ENCODE data around the gene SETD1A. TPM values are rescaled to one million over a fixed set of nuclear protein-coding genes. Genes with fewer than 3 reads are reported as not detected.

SETD1A gene
- total and polyA plus RNA-seq, 2 of the 4 experiments (the other 2 are of a cell fraction): 0.54 to 5.8 TPM

DNA sequence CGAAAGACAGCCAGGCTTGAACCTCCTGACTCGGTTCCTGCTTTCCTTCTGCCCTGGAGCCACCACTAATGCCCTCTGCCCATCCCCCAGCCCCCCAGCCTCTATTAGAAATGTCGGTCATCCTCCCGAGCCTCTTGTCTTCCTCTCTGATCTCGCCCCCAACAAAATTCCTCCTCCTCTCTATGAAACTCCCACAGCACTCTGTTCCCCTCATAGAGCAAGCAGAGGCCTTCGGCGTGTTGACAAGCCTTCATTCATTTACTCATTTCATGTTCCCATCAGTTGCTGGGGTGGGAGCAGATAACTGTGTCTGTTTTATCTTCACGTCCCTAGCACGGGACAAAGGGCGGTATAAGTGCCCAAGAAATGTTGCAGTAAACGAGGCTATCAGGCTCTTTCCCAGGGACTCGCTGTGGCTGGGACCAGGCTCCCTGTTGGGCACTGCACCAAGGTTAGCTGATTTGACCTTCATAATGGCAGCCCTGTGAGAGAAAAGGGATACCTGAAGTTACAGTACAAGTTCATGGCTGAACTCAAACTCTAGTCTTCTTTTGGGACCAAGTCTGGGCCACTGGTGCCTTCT is 26.4 kb upstream of the SETD1A start:
- POLR2A ChIA-PET (ENCODE audit: unreplicated experiment): interaction anchor here (0.6 kb wide), 1 partner anchor 29 kb away, joined by 5 read pairs; no protein-coding TSS in a partner anchor
- no peaks in the 10 kb centered on the region for H3K9me3 ChIP-seq (ENCODE audit: control insufficient read depth, insufficient read depth, low read length)
- WGBS, 2 experiments (ENCODE audit: extremely low coverage in 2 of 2, insufficient read length in 1 of 2): 76% methylated on average over 7 of the region's 12 CpGs; no CpG with 5 or more reads in 1 of the 2 experiments
- H4K91ac ChIP-seq (ENCODE audit: insufficient read depth, low read depth, low read length): no peak overlapping the region
- H3K18ac ChIP-seq (ENCODE audit: low read depth, low read length): no peak overlapping the region
- no peak overlapping the region for H2BK15ac ChIP-seq (ENCODE audit: low read depth, low read length)
- no peak overlapping the region for H3K4me2 ChIP-seq (ENCODE audit: low read depth, low read length)
- no peaks in the 10 kb centered on the region for H3K4me1 ChIP-seq (ENCODE audit: control insufficient read depth, insufficient read depth, low read length)
- H2AK5ac ChIP-seq (ENCODE audit: low read depth, low read length): no peak overlapping the region
- no peak overlapping the region for H3K4ac ChIP-seq (ENCODE audit: low read depth, low read length)
- peaks cover 58% of the 10 kb centered on the region for H3K36me3 ChIP-seq (ENCODE audit: control insufficient read depth, insufficient read depth, low read length)
- H3K9ac ChIP-seq (ENCODE audit: low read depth, low read length): no peak overlapping the region
- no peak for ATAC-seq (ENCODE audit: low read depth)
- H3K9me1 ChIP-seq (ENCODE audit: insufficient read depth, low read length): peaks cover 5% of the 10 kb centered on the region; the same call in 1 of the 2 replicates
- DNase-seq: no peak
- no peak overlapping the region for H4K5ac ChIP-seq (ENCODE audit: low read depth, low read length)
- peaks cover 8% of the 10 kb centered on the region for H4K20me1 ChIP-seq (ENCODE audit: insufficient read depth, low read length)
- dilution Hi-C loops (cut with HindIII; ENCODE audit: low sequenced_read_pairs, unreplicated experiment): no loop called here
- H3K27ac ChIP-seq (ENCODE audit: insufficient read depth, low read length): no peak overlapping the region
- no peak overlapping the region for H2BK120ac ChIP-seq (ENCODE audit: low read depth, low read length)
- H3K4me3 ChIP-seq (ENCODE audit: insufficient read depth, low read depth, low read length): no peak overlapping the region
- H2BK20ac ChIP-seq (ENCODE audit: low read depth, low read length): no peak overlapping the region
- no peak overlapping the region for H3K56ac ChIP-seq (ENCODE audit: extremely low read depth, insufficient read depth, low read length)
- peaks cover 0 to 38% of the 10 kb centered on the region in 2 experiments; a peak in 2 of 4 replicates for H3K79me1 ChIP-seq (ENCODE audit: low read depth in 1 of 2, low read length in 2 of 2)
- no peak overlapping the region for H2AK9ac ChIP-seq (replicated peaks; ENCODE audit: low read depth, low read length, poor library complexity)
- CTCF ChIA-PET: interaction anchor here (1.3 kb wide), 1 partner anchor 11 kb away, joined by 3 read pairs; no protein-coding TSS in a partner anchor
- no peak overlapping the region for H3K23ac ChIP-seq (ENCODE audit: low read depth, low read length)
- no peak overlapping the region for H2AFZ ChIP-seq (replicated peaks; ENCODE audit: low read length, poor library complexity)
- no peaks in the 10 kb centered on the region for H3K27me3 ChIP-seq (ENCODE audit: control insufficient read depth, insufficient read depth, low read length)
- H4K8ac ChIP-seq (ENCODE audit: low read depth in 2 of 2, low read length in 2 of 2): no peak overlapping the region
- H3K14ac ChIP-seq (replicated peaks; ENCODE audit: low read depth, low read length): no peak overlapping the region
- TF ChIP-seq RFX5 (IDR thresholded peaks at IDR 0.05; ENCODE audit: low read depth, low read length): no peak
- no peak for TF ChIP-seq MXI1 (IDR thresholded peaks at IDR 0.05; ENCODE audit: borderline replicate concordance, low read depth, low read length)
- TF ChIP-seq USF2 (IDR thresholded peaks at IDR 0.05; ENCODE audit: low read depth, low read length): no peak
- no peak for TF ChIP-seq MAZ (IDR thresholded peaks at IDR 0.05; ENCODE audit: borderline replicate concordance, low read depth, low read length)
- TF ChIP-seq, protein P1, sequence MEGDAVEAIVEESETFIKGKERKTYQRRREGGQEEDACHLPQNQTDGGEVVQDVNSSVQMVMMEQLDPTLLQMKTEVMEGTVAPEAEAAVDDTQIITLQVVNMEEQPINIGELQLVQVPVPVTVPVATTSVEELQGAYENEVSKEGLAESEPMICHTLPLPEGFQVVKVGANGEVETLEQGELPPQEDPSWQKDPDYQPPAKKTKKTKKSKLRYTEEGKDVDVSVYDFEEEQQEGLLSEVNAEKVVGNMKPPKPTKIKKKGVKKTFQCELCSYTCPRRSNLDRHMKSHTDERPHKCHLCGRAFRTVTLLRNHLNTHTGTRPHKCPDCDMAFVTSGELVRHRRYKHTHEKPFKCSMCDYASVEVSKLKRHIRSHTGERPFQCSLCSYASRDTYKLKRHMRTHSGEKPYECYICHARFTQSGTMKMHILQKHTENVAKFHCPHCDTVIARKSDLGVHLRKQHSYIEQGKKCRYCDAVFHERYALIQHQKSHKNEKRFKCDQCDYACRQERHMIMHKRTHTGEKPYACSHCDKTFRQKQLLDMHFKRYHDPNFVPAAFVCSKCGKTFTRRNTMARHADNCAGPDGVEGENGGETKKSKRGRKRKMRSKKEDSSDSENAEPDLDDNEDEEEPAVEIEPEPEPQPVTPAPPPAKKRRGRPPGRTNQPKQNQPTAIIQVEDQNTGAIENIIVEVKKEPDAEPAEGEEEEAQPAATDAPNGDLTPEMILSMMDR (conservative IDR thresholded peaks at IDR 0.05; ENCODE audit: low read depth, low read length): no peak
- no peak for TF ChIP-seq SMC3 (IDR thresholded peaks at IDR 0.05; ENCODE audit: low read depth, low read length)
- TF ChIP-seq CHD1 (IDR thresholded peaks at IDR 0.05; ENCODE audit: low read depth, low read length): no peak
- TF ChIP-seq BHLHE40 (IDR thresholded peaks at IDR 0.05; ENCODE audit: low read depth, low read length): no peak
- TF ChIP-seq CEBPB (IDR thresholded peaks at IDR 0.05; ENCODE audit: low read depth, low read length): no peak
- no peak for TF ChIP-seq MAFK (IDR thresholded peaks at IDR 0.05; ENCODE audit: low read depth, low read length)
- TF ChIP-seq FOS (IDR thresholded peaks at IDR 0.05; ENCODE audit: low read depth, low read length): no peak
- TF ChIP-seq NFE2L2 (IDR thresholded peaks at IDR 0.05; ENCODE audit: low read depth, low read length): no peak
- TF ChIP-seq, protein P2, sequence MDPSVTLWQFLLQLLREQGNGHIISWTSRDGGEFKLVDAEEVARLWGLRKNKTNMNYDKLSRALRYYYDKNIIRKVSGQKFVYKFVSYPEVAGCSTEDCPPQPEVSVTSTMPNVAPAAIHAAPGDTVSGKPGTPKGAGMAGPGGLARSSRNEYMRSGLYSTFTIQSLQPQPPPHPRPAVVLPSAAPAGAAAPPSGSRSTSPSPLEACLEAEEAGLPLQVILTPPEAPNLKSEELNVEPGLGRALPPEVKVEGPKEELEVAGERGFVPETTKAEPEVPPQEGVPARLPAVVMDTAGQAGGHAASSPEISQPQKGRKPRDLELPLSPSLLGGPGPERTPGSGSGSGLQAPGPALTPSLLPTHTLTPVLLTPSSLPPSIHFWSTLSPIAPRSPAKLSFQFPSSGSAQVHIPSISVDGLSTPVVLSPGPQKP (IDR thresholded peaks at IDR 0.05; ENCODE audit: borderline replicate concordance, low read depth, low read length): no peak
- TF ChIP-seq RCOR1 (IDR thresholded peaks at IDR 0.05; ENCODE audit: insufficient replicate concordance, low read length): no peak
- TF ChIP-seq POLR2A (IDR thresholded peaks at IDR 0.05; ENCODE audit: low read depth, low read length): no peak
- intact Hi-C loops (cut with micrococcal nuclease): no loop called here
- BruUV-seq (replicated peaks): no TSS peak
- in situ Hi-C loops (cut with MboI; ENCODE audit: low sequenced_read_pairs): no loop called here
- no peak overlapping the region for H2BK5ac ChIP-seq (ENCODE audit: low read depth, low read length, poor library complexity, severe bottlenecking)

Measured in IMR-90 (cell line).